ENCODE results near the gene NIN.
"Not testable (repeated sequence)": the region's sequence is repeated elsewhere in the genome, so short reads cannot be mapped to it uniquely, and the experiment has no call there.

NIN gene

DNA sequence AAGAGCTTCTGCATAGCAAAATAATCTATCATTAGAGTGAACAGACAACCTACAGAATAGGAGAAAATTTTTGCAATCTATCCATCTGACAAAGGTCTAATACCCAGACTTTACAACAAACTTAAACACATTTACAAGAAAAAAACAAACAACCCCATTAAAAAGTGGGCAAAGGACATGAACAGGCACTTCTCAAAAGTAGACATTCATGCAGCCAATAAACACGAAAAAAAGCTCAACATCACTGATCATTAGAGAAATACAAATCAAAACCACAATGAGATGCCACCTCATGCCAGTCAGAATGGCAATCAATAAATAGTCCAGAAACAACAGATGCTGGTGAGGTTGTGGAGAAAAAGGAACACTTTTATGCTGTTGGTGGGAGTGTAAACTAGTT, 15.9 kb downstream of the NIN start:
- not testable (repeated sequence) for DNase-seq

DNA sequence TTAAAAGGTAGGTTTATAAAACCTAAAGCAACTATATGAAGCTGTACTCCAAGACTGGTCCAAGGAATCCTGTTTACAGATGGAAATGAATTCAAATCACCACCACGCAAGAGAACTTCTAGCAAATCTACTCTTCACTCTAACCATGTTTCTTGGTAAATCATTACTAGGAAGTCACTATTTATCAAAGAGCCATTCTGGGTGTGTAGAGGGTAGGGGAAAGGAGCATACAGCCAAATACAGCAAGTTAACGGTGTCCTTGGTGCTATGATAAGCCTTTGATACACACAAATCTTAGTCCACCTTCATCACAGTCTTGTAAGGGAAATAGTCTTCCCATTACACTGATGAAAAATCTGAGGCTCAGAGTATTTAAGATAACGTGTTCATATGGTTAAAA, 16.8 kb downstream of the NIN start:
- no peak for DNase-seq

DNA sequence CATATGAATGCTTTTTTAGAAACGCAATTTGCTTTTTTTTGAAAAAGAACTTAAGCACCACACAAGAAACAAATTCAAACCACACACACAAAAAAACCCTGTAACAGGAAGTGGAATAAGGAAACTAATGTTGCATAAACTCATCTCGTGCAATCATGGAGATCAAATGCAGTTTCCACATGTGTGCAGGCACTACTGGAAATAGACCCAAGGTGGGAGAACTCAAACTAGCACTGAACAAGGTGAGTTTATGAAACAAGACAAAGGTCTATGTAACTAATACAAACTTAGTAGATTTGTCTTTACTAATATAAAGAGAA, 17.5 kb downstream of the NIN start:
- DNase-seq, result no peak

- no peak for DNase-seq
Measured at GRCh38 chr14:50812856-50813543, 18.0 kb downstream of the NIN start.

- DNase-seq, result no peak
Measured at GRCh38 chr14:50812180-50812579, 18.8 kb downstream of the NIN start.

- no peak for DNase-seq
Measured at GRCh38 chr14:50808053-50808452, 22.9 kb downstream of the NIN start.

- DNase-seq, result peak; percentile 87
Measured at GRCh38 chr14:50806241-50806933, 24.6 kb downstream of the NIN start.

- DNase-seq, result peak in 1 of 2 experiments; percentile 35
Measured at GRCh38 chr14:50805396-50805795, 25.6 kb downstream of the NIN start.

- no peak for DNase-seq
Measured at GRCh38 chr14:50804181-50804721, 26.7 kb downstream of the NIN start.

- no peak for DNase-seq
Measured at GRCh38 chr14:50801706-50802105, 29.3 kb downstream of the NIN start.

DNA sequence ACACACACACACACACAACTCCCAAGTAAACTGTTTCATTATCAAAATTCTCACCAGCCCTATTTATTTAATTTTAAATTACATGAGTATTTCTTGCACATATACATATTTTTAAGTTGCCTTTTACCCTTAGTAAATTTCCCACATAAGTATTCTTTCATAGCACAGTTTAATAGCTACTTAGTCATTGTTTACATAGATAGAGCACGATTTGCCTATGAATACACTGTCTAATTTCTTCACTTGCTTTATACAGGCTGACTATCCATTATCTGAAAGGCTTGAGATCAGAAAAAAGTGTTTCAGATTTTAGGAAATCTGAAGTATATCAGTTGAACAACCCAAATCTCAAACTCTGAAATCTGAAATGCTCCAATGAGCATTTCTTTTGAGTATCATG, 30.9 kb downstream of the NIN start:
- DNase-seq, result no peak

- peak in 1 of 2 experiments; percentile 21 for DNase-seq
Measured at GRCh38 chr14:50798048-50798421, 32.9 kb downstream of the NIN start.

- no peak for DNase-seq
Measured at GRCh38 chr14:50797250-50798047, 33.5 kb downstream of the NIN start.

DNA sequence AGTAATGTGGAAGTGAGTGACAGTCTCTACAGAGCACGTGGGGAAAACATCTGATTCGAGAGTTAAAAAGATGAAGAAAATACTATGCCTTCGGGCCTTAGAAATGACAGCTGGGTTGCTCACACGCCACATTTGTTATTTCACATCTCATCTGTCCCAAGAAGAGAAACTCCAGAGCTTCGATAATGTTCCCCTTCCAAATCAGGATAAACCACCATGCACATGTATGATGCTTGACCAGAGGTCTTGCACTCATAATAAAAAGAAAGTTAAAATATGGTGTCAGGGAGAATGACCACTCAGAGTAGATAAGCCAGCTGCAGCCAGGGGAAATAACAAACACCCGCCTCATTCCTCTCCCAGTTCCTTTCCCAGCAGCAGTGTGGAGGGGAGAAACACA, 34.6 kb downstream of the NIN start:
- no peak for DNase-seq

- no peak for DNase-seq
Measured at GRCh38 chr14:50795909-50796308, 35.1 kb downstream of the NIN start.

GRCh38 chr14:50795142-50795541, 35.8 kb downstream of the NIN start:
- peak in 1 of 2 experiments; percentile 44 for DNase-seq

DNA sequence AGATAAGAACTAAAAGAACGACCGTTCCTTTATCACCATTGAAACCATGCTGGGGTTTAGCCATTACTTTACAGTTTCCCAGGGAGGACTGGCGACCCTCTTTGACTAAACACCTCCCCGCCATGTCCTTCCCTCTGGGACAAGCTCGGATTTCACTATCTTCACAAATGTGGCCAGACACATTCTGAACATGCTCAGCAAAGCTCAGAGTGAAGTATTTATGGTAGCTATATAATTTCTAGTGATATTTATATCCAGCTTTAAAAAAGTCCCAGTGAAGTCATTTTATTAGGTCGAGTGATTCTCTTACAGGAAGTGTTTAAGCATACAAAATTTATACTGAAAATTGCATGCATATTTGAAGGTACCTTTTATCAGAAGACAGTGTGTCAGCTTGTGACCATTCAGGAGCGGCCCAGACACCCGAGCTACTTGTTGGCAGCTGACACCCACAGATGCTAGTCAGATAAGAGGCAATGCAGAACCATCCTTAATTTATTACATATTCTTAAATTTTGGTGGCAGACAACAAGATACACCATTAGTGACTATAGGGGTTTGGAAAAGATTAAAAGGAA, 36.8 kb downstream of the NIN start:
- DNase-seq, result peak in 1 of 2 experiments; percentile 20

GRCh38 chr14:50792634-50793068, 38.3 kb downstream of the NIN start:
- no peak for DNase-seq

- no peak for DNase-seq
Measured at GRCh38 chr14:50792051-50792477, 38.9 kb downstream of the NIN start.

DNA sequence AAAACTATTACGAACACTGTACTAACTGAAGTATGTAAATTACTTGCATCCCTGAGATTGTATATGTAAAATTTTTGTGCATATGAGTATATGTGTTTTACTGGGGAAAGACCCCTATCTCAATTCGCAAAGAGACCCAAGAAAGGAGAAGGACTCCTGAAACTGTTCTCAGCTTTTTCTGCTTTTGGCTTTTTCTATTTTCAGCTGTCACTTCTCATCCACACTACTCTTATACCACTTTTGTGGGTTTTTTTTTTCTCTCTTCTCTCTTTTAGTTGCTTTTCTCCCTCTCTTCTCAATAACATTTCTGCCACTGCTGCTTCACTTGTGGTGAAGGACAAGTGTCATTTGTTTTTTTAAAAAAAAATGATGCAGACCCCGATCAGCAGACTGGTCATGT, 39.8 kb downstream of the NIN start:
- DNase-seq, result no peak

DNA sequence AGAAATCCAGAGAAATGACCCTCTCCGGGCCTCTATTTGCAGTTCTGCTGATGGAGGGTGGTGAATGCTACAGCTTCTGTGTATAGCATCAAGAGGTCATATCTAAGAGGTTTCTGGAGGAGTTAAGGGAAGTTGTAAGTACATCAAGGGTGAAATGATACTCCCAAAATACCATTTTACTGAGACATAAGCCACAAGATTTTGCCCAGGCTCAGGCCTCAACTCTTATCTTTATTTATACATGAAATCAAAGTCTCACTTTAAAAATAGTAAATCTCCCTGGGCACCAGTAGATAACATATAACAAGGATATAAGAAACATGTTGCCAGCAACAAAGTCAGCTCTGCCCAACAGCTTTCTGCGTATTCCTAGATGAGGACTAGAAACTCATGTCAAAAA, 40.4 kb downstream of the NIN start:
- no peak for DNase-seq

- DNase-seq, result no peak
Measured at GRCh38 chr14:50786751-50787464, 44.1 kb downstream of the NIN start.
